Activated gamma-delta T cell (primary cell): ENCODE results near the gene SMIM45.

Experiments used
- DNase-seq: peaks from one replicate; lab custom pipeline; 2025; lab: John Stamatoyannopoulos, UW

Gene SMIM45

GRCh38 chr22:41915786-41916493 is 36.0 kb upstream of the SMIM45 start:
- DNase-seq = no peak

GRCh38 chr22:41916745-41917358 is 35.1 kb upstream of the SMIM45 start:
- DNase-seq = no peak

GRCh38 chr22:41917375-41917902 is 34.5 kb upstream of the SMIM45 start:
- DNase-seq = no peak

GRCh38 chr22:41917903-41918791 is 33.8 kb upstream of the SMIM45 start:
- DNase-seq = no peak

GRCh38 chr22:41919357-41920224 is 32.4 kb upstream of the SMIM45 start:
- DNase-seq = no peak

- no peak for DNase-seq
Observed at GRCh38 chr22:41920271-41920976, 31.5 kb upstream of the SMIM45 start.

GRCh38 chr22:41922328-41922727 is 29.6 kb upstream of the SMIM45 start:
- DNase-seq = no peak

GRCh38 chr22:41922940-41923594 is 28.9 kb upstream of the SMIM45 start:
- no peak for DNase-seq

GRCh38 chr22:41923595-41924276 is 28.2 kb upstream of the SMIM45 start:
- no peak for DNase-seq

- peak; percentile 64 for DNase-seq
Observed at GRCh38 chr22:41925783-41926460, 26.0 kb upstream of the SMIM45 start.

GRCh38 chr22:41927813-41928212 is 24.1 kb upstream of the SMIM45 start:
- no peak for DNase-seq

- no peak for DNase-seq
Observed at GRCh38 chr22:41928593-41929417, 23.1 kb upstream of the SMIM45 start.

- DNase-seq = no peak
Observed at GRCh38 chr22:41929418-41929810, 22.5 kb upstream of the SMIM45 start.

GRCh38 chr22:41931701-41932269 is 20.2 kb upstream of the SMIM45 start:
- DNase-seq = no peak

- DNase-seq = no peak
Observed at GRCh38 chr22:41932353-41932752, 19.6 kb upstream of the SMIM45 start.

GRCh38 chr22:41933411-41934177 is 18.4 kb upstream of the SMIM45 start:
- no peak for DNase-seq
